C4-2B (cell line): ENCODE measurements around the gene C19orf81.

ENCODE experiments used
- CTCF ChIP-seq: fragments of 450-650 bp; conservative IDR thresholded peaks from 2 replicates; pipeline ENCODE4 v1.5.1; 2017; ENCODE audit warnings: mild to moderate bottlenecking
- ZFX ChIP-seq: fragments of 450-650 bp; IDR thresholded peaks from 2 replicates; pipeline ENCODE4 v1.6.1; 2017

- TF ChIP-seq CTCF (no peak), ZFX (no peak)
Observed at GRCh38 chr19:50664204-50664603, 15.0 kb downstream of the C19orf81 start.
